ENCODE measurements around the gene WDPCP.

GRCh38 chr2:63242747-63243146 lies 345.5 kb downstream of the WDPCP start:
- TF ChIP-seq CTCF (IDR thresholded peaks at IDR 0.05) (no peak), POLR2A (IDR thresholded peaks at IDR 0.05) (no peak)
